Vagina (tissue), 2 donors: ENCODE data around the gene PKIB.

Experiments used
- CTCF ChIP-seq, 3 experiments: fragments of 450-650 bp in 2 of 3; fragments of 200-600 bp in 1 of 3; sonication (generic) in 1 of 3; IDR thresholded peaks; one replicate each; pipeline ENCODE4 v1.5.1; 2017 to 2019; ENCODE audit warnings: antibody characterized with exemption in 3 of 3, mild to moderate bottlenecking in 2 of 3, moderate library complexity in 2 of 3
- POLR2A ChIP-seq, 2 donors: fragments of 450-650 bp; IDR thresholded peaks; one replicate each; pipeline ENCODE4 v1.6.1; 2017; ENCODE audit warnings: antibody characterized with exemption in 2 of 2, mild to moderate bottlenecking in 2 of 2, moderate library complexity in 2 of 2
- POLR2AphosphoS5 ChIP-seq, 2 donors: sonication (generic); formaldehyde crosslinking; IDR thresholded peaks; one replicate each; pipeline ENCODE4 v1.9.0; 2017; ENCODE audit warnings: antibody characterized with exemption in 2 of 2, mild to moderate bottlenecking in 2 of 2, low read depth in 1 of 2; ENCODE audit not compliant: insufficient read depth in 1 of 2

DNA sequence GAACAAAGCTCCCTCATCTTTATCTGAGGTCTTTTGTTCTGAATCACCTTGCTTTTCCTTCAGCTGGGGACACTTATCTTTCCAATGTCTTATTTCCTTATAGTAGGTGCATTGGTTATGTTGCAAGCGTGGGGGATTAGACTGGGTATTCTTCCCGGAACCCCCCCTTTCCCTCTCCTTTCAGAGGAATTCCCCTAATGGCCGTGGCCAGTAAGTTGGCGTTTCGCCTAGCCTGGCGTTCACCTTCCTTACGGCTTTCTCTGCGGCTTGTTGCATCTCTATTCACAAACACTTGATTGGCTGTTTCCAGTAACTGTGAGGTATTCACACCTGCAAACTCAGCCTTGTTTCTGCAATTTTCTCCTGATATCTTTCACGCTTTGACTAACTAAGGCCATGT, 136.5 kb downstream of the PKIB start:
- no peak for TF ChIP-seq CTCF (IDR thresholded peaks at IDR 0.05)
- TF ChIP-seq POLR2AphosphoS5 (IDR thresholded peaks at IDR 0.05; ENCODE audit: insufficient read depth in 1 of 2, low read depth in 1 of 2) = no peak
- no peak for TF ChIP-seq POLR2A (IDR thresholded peaks at IDR 0.05)
